Stimulated activated CD8-positive, alpha-beta memory T cell treated with anti-CD3 and anti-CD28 coated beads, Interleukin-15, amount 100 ng/mL, for 1 hour (primary cell): Measurements from ENCODE around the gene INTS14.
A peak's percentile ranks its signal among the peaks of the same experiment; 100 is the strongest.

Source experiments
- DNase-seq: peaks from one replicate; pipeline ENCODE4 v3.0.0-alpha.2; 2020; ENCODE audit warnings: low read depth

INTS14 gene

GRCh38 chr15:65530318-65531111, 80.4 kb downstream of the INTS14 start, which contains the start of gene HACD3:
Gene HACD3 (plus strand): TSS chr15:65530463. CDS start chr15:65530632, 169 bp downstream.
- peak; percentile 69 for DNase-seq

- no peak for DNase-seq
Observed at GRCh38 chr15:65529762-65530317, 81.1 kb downstream of the INTS14 start.
